Right lobe of liver (tissue), 6 donors: ENCODE results near the gene TOGARAM2. TPM values are rescaled to one million over a fixed set of nuclear protein-coding genes. Genes with fewer than 3 reads are reported as not detected.

Experiments used
- ATAC-seq, 4 donors: fragments of 200-7000 bp; cut with Tn5 transposase; one replicate each; pipeline ENCODE4 v1.9.1; 2020; ENCODE audit warnings: mild to moderate bottlenecking in 4 of 4, moderate library complexity in 4 of 4
- DNase-seq, 3 donors: peaks; one replicate each; pipeline ENCODE4 v3.0.0-alpha.2; 2020
- H3K27ac ChIP-seq, 3 donors: fragments of 200-600 bp; one replicate each; pipeline ENCODE4 v1.8.0; 2022
- H3K27me3 ChIP-seq, 2 donors: fragments of 200-600 bp; one replicate each; pipeline ENCODE4 v1.8.0; 2022
- H3K36me3 ChIP-seq, 4 donors: fragments of 200-600 bp; sonication (generic) in 1 of 4; one replicate each; pipeline versions ENCODE4 v1.5.1 to v1.8.0; 2017 to 2022; ENCODE audit warnings: control low read depth in 1 of 4
- H3K4me1 ChIP-seq, 4 donors: fragments of 200-600 bp; sonication (generic) in 1 of 4; one replicate each; pipeline versions ENCODE4 v1.5.1 to v1.8.0; 2017 to 2022; ENCODE audit warnings: control low read depth in 1 of 4
- H3K4me3 ChIP-seq, 3 donors: fragments of 200-600 bp; one replicate each; pipeline ENCODE4 v1.8.0; 2022
- H3K9me3 ChIP-seq, 4 donors: fragments of 200-600 bp; sonication (generic) in 1 of 4; one replicate each; pipeline versions ENCODE4 v1.5.1 to v1.8.0; 2017 to 2022; ENCODE audit warnings: control low read depth in 1 of 4
- POLR2A ChIP-seq: fragments of 450-650 bp; IDR thresholded peaks from one replicate; pipeline ENCODE4 v1.6.1; 2017; ENCODE audit warnings: antibody characterized with exemption, mild to moderate bottlenecking
- WGBS: methylation state at CpG from one replicate; pipeline ENCODE4 v1.1.6; 2018; ENCODE audit warnings: low coverage, low lambda C conversion rate; ENCODE audit not compliant: insufficient coverage; ENCODE audit errors: missing lambda C conversion rate; 5-methylcytosine and 5-hydroxymethylcytosine counted together
- intact Hi-C, 2 donors: fragments of 100-400 bp; cut with DNase I; formaldehyde crosslinking; loops; one replicate each; pipeline versions ENCODE4 v1.11.2 to v1.14.1; 2022
- total RNA-seq, 6 experiments: library from RNA; depleted of rRNA in 2 of 6; stranded (reverse); fragments of >200 nt in 2 of 6; fragmentation: NEBNext Ultra II Directional in 3 of 6; extraction: Animal tissue kit (Norgen Biotek cat#: 25700) in 3 of 6; gene quantifications; one replicate each; pipeline versions ENCODE4 v1.1.0 to v1.2.4, GENCODE V29; 2016 to 2023
- TF ChIP-seq, protein P1 (sequence below), 4 donors: fragments of 200-600 bp in 3 of 4; fragments of 450-650 bp in 1 of 4; IDR thresholded peaks; one replicate each; pipeline versions ENCODE4 v1.5.1 to v1.8.0; 2016 to 2022; ENCODE audit warnings: antibody characterized with exemption in 4 of 4, mild to moderate bottlenecking in 2 of 4
- donor health status: DM: no; HTN: yes; CAD: no.
- donor health status: DM: no; HTN: no; CAD: no.
- donor health status: DM: no; HTN: no; CAD: no.
- donor health status: DM: no; HTN: yes; CAD: no.
- donor health status: DM: no; HTN: yes; CAD: no.

TOGARAM2 gene
- total RNA-seq, 6 experiments from 2014 or later: 0.06 to 0.37 (median 0.14) TPM; not detected in 1

DNA sequence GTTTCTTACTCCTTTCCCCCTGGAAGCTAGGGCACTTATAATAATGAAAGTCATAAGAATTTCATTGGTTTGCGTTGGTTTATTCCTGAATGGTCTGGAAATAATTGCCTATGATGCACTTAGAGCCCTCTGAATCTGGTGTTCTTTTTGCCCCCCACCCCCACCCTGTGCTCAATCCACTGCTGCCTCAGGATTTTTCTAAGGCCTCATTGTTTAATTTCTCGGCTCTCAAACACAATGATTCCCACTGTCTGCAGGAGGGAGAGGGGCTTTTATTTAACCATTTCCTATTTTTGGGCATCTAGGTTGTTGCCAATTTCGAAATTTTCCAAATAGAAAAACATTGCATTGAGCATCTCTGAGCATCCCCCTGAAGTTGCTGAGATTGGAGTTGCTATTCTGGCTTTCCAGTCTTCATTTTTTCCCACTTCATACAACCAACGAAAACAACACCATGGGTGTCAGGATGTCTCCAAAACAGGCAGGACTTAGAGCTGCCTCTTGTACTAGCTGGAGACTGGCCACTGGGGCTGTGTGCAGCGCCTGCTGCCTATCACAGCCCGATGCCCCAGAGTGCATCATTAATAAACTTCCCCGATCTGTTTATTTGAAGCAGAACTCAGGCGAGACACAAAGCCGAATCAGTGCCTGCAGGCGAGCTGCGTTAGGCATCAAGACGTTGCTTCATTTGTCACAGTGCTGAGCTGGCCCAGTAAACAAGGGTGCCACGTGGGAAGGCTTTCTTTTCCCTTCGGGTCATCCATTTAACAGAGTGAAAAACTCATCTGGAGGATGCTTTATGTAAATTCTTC, 95.0 kb downstream of the TOGARAM2 start:
- Histone ChIP-seq H3K4me1 (no peaks in the 10 kb centered on the region), H3K4me3 (no peak overlapping the region), H3K9me3 (no peaks in the 10 kb centered on the region), H3K27me3 (no peaks in the 10 kb centered on the region), H3K36me3 (no peaks in the 10 kb centered on the region), H3K27ac (no peak overlapping the region)
- DNase-seq: no peak
- 50% methylated on average over 14 of the region's 14 CpGs for WGBS
- TF ChIP-seq POLR2A: no peak
- TF ChIP-seq, protein P1, sequence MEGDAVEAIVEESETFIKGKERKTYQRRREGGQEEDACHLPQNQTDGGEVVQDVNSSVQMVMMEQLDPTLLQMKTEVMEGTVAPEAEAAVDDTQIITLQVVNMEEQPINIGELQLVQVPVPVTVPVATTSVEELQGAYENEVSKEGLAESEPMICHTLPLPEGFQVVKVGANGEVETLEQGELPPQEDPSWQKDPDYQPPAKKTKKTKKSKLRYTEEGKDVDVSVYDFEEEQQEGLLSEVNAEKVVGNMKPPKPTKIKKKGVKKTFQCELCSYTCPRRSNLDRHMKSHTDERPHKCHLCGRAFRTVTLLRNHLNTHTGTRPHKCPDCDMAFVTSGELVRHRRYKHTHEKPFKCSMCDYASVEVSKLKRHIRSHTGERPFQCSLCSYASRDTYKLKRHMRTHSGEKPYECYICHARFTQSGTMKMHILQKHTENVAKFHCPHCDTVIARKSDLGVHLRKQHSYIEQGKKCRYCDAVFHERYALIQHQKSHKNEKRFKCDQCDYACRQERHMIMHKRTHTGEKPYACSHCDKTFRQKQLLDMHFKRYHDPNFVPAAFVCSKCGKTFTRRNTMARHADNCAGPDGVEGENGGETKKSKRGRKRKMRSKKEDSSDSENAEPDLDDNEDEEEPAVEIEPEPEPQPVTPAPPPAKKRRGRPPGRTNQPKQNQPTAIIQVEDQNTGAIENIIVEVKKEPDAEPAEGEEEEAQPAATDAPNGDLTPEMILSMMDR (IDR thresholded peaks at IDR 0.05): no peak
- intact Hi-C loops: no loop called here
- ATAC-seq: no peak

DNA sequence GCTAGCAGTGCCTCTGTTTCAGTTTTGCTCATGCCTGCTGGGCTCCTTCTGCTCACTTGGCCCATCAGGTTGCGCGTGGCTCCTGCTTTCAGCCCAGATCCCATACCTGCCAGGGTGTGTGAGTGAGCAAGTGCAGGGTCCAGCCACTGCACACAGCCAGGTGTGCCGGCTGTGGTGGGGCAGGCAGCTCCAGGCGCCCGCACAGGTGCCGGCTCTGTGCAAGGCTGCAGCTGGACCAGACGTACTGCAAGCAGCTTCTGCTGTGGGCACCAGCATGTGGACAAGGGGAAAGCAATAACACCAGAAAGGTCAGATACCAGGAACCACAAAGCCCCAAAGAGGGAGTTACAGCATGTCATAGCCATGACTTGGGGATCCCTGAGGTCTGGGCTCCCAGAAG, 98.8 kb downstream of the TOGARAM2 start:
- Histone ChIP-seq H3K9me3 (no peaks in the 10 kb centered on the region), H3K36me3 (no peaks in the 10 kb centered on the region), H3K27ac (no peak overlapping the region), H3K4me3 (no peak overlapping the region), H3K27me3 (no peaks in the 10 kb centered on the region), H3K4me1 (no peaks in the 10 kb centered on the region)
- no CpG with 5 or more reads among the region's 7 CpGs for WGBS
- ATAC-seq: no peak
- intact Hi-C loops: no loop called here
- TF ChIP-seq, protein P1 (IDR thresholded peaks at IDR 0.05): no peak
- TF ChIP-seq POLR2A: no peak
- DNase-seq: no peak

DNA sequence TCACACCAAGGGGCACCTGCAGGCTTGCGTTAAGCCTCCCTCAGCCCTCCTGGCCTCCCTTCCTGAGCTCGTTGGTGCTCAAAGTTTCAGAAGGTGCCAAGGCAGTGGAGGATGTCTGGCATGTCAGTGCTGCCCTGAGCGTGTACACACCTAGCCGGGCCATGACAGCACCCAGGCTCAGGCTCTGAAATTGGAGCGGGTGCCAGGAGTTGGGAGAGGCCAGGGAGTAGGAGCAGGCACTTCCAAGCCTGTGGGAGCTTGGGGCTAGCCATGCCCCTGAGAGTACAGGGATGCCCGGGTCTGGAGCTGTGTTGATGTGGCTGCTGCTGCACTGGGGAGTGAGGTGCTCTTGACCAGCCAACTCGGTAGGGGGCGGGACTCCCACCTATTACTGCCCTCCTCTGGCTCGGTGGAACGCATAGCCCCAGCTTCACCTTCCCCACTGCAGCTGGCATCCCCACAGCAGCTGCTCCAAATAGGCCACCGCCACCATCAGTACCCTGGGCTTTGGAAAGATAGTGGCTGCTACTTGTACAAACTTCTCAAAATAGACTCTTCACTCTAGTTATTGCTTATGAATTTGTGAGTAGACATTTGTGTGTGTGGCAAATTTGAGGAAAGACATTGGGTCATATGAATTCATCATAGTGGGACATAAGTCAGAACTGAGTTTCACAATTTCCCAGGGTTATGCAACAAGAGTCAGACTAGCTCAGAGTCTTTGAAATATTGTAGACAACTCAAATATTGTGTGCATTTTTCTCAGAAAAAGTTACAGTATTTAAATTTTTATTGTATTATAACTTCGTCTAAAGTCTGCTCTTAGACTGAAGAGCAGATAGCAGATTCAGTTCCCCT, 100.0 kb downstream of the TOGARAM2 start:
- H3K27ac ChIP-seq: no peak overlapping the region
- no peak for DNase-seq
- no peaks in the 10 kb centered on the region for H3K4me1 ChIP-seq
- H3K4me3 ChIP-seq: no peak overlapping the region
- 64% methylated on average over 5 of the region's 12 CpGs for WGBS
- ATAC-seq: peak in 3 of 4 donors; percentile 22 to 40 (median 26)
- no peaks in the 10 kb centered on the region for H3K36me3 ChIP-seq
- H3K27me3 ChIP-seq: no peaks in the 10 kb centered on the region
- TF ChIP-seq, protein P1 (IDR thresholded peaks at IDR 0.05): no peak
- TF ChIP-seq POLR2A: no peak
- no peaks in the 10 kb centered on the region for H3K9me3 ChIP-seq
- intact Hi-C loops: no loop called here

DNA sequence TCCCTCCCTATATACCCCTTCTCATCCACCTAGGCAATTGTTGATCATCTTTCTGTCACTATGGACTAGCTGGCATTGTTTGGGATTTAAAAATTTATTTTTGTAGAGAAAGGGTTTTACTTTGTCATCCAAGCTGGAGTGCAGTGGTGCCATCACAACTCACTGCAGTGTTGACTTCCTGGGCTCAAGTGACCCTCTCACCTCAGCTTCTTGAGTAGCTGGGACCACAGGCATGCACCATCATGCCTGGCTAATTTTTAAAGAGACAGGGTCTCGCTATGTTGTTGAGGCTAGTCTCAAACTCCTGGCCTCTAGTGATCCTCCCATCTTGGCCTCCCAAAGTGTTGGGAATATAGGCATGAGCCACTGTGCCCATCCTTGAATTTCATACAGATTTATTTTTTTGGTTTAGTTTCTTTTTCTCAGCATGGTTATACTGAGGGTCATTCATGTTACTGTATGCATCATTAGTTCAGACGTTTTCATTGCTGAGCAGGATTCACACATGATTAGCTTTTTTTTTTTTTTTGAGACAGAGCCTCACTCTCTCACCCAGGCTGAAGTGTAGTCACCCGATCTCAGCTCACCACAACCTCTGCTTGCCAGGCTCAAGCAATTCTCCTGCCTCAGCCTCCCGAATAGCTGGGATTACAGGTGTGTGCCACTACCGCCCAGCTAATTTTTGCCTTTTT, 101.9 kb downstream of the TOGARAM2 start:
- Histone ChIP-seq H3K27ac (no peak overlapping the region), H3K4me3 (no peak overlapping the region), H3K9me3 (no peaks in the 10 kb centered on the region), H3K4me1 (no peaks in the 10 kb centered on the region), H3K27me3 (no peaks in the 10 kb centered on the region), H3K36me3 (no peaks in the 10 kb centered on the region)
- intact Hi-C loops: no loop called here
- DNase-seq (no peak), ATAC-seq (no peak)
- TF ChIP-seq POLR2A: no peak
- TF ChIP-seq, protein P1 (IDR thresholded peaks at IDR 0.05): no peak
- WGBS: 69% methylated on average over 4 of the region's 5 CpGs
